ENCODE data around the gene GAS7.

Gene GAS7

GRCh38 chr17:9968881-9969280 lies 229.5 kb downstream of the GAS7 start:
- no peak for ATAC-seq
- no peak for TF ChIP-seq GLIS3 (CRISPR knock-in tag; IDR thresholded peaks at IDR 0.05)
- TF ChIP-seq CSRNP3 (CRISPR knock-in tag; IDR thresholded peaks at IDR 0.05) = no peak
- TF ChIP-seq PATZ1 (CRISPR knock-in tag; IDR thresholded peaks at IDR 0.05; ENCODE audit: borderline replicate concordance) = no peak
- TF ChIP-seq ISL1 (CRISPR knock-in tag; IDR thresholded peaks at IDR 0.05) = no peak
- no peak for TF ChIP-seq TOX (CRISPR knock-in tag; IDR thresholded peaks at IDR 0.05; ENCODE audit: borderline replicate concordance)
- TF ChIP-seq RARB (CRISPR knock-in tag; IDR thresholded peaks at IDR 0.05) = no peak
- TF ChIP-seq ZC3H10 (CRISPR knock-in tag; IDR thresholded peaks at IDR 0.05) = no peak
- no peak for TF ChIP-seq ZNF565 (CRISPR knock-in tag; conservative IDR thresholded peaks at IDR 0.05; ENCODE audit: low read depth)
- no peak for TF ChIP-seq TCF4 (CRISPR knock-in tag; IDR thresholded peaks at IDR 0.05; ENCODE audit: borderline replicate concordance)
- no peak for TF ChIP-seq ESRRG (CRISPR knock-in tag; IDR thresholded peaks at IDR 0.05)
- no peak for TF ChIP-seq PPARA (CRISPR knock-in tag; IDR thresholded peaks at IDR 0.05; ENCODE audit: borderline replicate concordance)
- no peak for TF ChIP-seq ZNF8 (CRISPR knock-in tag; IDR thresholded peaks at IDR 0.05)
- no peak for TF ChIP-seq CSDC2 (CRISPR knock-in tag; IDR thresholded peaks at IDR 0.05)
- TF ChIP-seq TSHZ2 (CRISPR knock-in tag; IDR thresholded peaks at IDR 0.05) = no peak
- TF ChIP-seq OSR1 (CRISPR knock-in tag; IDR thresholded peaks at IDR 0.05) = no peak
- TF ChIP-seq ZFP3 (CRISPR knock-in tag; IDR thresholded peaks at IDR 0.05) = no peak
- no peak for TF ChIP-seq ZNF70 (CRISPR knock-in tag; IDR thresholded peaks at IDR 0.05)

GRCh38 chr17:9968008-9968407 lies 230.4 kb downstream of the GAS7 start:
- ATAC-seq = no peak
- no peak for TF ChIP-seq ZC3H10 (CRISPR knock-in tag; IDR thresholded peaks at IDR 0.05)
- no peak for TF ChIP-seq TSHZ2 (CRISPR knock-in tag; IDR thresholded peaks at IDR 0.05)
- TF ChIP-seq ZNF565 (CRISPR knock-in tag; conservative IDR thresholded peaks at IDR 0.05; ENCODE audit: low read depth) = no peak
- no peak for TF ChIP-seq CSDC2 (CRISPR knock-in tag; IDR thresholded peaks at IDR 0.05)
- TF ChIP-seq ISL1 (CRISPR knock-in tag; IDR thresholded peaks at IDR 0.05) = no peak
- no peak for TF ChIP-seq RARB (CRISPR knock-in tag; IDR thresholded peaks at IDR 0.05)
- TF ChIP-seq, protein P1, sequence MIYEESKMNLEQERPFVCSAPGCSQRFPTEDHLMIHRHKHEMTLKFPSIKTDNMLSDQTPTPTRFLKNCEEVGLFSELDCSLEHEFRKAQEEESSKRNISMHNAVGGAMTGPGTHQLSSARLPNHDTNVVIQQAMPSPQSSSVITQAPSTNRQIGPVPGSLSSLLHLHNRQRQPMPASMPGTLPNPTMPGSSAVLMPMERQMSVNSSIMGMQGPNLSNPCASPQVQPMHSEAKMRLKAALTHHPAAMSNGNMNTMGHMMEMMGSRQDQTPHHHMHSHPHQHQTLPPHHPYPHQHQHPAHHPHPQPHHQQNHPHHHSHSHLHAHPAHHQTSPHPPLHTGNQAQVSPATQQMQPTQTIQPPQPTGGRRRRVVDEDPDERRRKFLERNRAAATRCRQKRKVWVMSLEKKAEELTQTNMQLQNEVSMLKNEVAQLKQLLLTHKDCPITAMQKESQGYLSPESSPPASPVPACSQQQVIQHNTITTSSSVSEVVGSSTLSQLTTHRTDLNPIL (CRISPR knock-in tag; IDR thresholded peaks at IDR 0.05; ENCODE audit: low read depth) = no peak
- TF ChIP-seq TOX (CRISPR knock-in tag; IDR thresholded peaks at IDR 0.05; ENCODE audit: borderline replicate concordance) = no peak
- TF ChIP-seq BACH2 (CRISPR knock-in tag; IDR thresholded peaks at IDR 0.05; ENCODE audit: borderline replicate concordance) = no peak
- TF ChIP-seq ARNTL (CRISPR knock-in tag; IDR thresholded peaks at IDR 0.05; ENCODE audit: borderline replicate concordance, low read depth) = no peak
- TF ChIP-seq SNAI2 (CRISPR knock-in tag; IDR thresholded peaks at IDR 0.05) = no peak
- TF ChIP-seq OSR1 (CRISPR knock-in tag; IDR thresholded peaks at IDR 0.05) = no peak
